Ammon's horn (tissue), 1 donor: ENCODE results near the gene YOD1.
"Not testable (repeated sequence)": the region's sequence is repeated elsewhere in the genome, so short reads cannot be mapped to it uniquely, and the experiment has no call there.

Experiments
- DNase-seq: peaks from one replicate; pipeline ENCODE4 v3.0.0-alpha.2; 2016; ENCODE audit warnings: low spot score

The YOD1 gene

DNA sequence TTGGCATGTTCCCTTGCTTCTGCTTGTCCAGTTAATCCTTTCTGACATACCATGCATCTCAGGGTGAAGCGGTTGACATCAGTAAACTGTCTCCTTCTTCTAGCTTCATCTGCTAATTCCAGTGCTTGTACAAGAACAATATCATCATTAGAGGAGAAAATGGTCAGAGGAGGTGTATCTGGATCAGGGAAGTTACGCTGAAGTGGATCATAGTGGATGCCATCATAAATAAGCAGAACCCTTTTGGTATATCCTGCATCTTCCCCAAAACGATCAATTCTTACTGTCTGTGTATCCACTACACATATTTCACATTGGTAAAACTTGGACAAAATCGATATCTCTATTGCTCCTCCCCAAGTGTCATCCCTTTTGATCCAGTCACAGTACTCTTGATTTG lies 2.0 kb downstream of the YOD1 start:
- no peak for DNase-seq

- DNase-seq: no peak
These were observed 3.0 kb downstream of the YOD1 start for GRCh38 chr1:207048041-207048440.

DNA sequence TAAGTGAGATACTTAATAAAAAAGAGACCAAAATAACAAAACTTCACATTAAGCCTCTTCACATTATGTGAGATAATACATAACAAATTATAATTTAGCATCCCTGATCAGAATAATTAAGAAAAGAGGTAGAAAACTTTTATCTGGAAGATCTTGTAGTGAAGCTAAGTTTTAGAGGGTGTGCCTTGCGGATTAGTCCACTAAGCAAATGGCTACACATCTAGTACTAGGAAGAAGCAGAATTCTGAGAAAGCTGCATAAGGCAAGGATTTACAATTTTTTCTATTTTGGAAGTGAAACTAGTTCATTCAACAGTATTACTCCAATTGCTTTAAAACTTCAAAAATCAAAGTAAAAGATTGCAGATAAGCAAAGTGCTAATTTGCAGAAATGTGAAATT lies 3.5 kb downstream of the YOD1 start:
- DNase-seq: no peak

- no peak for DNase-seq
These were observed 5.6 kb downstream of the YOD1 start for GRCh38 chr1:207045453-207045852.

DNA sequence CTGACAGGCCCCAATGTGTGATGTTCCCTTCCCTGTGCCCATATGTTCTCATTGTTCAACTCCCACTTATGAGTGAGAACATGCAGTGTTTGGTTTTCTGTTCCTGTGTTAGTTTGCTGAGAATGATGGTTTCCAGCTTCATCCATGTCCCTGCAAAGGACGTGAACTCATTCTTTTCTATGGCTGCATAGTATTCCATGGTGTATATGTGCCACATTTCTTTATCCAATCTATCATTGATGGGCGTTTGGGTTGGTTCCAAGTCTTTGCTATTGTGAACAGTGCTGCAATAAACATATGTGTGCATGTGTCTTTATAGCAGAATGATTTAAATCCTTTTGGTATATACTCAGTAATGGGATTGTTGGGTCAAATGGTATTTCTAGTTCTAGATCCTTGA lies 9.6 kb downstream of the YOD1 start:
- not testable (repeated sequence) for DNase-seq

GRCh38 chr1:207040181-207040533 lies 10.9 kb downstream of the YOD1 start:
- no peak for DNase-seq

DNA sequence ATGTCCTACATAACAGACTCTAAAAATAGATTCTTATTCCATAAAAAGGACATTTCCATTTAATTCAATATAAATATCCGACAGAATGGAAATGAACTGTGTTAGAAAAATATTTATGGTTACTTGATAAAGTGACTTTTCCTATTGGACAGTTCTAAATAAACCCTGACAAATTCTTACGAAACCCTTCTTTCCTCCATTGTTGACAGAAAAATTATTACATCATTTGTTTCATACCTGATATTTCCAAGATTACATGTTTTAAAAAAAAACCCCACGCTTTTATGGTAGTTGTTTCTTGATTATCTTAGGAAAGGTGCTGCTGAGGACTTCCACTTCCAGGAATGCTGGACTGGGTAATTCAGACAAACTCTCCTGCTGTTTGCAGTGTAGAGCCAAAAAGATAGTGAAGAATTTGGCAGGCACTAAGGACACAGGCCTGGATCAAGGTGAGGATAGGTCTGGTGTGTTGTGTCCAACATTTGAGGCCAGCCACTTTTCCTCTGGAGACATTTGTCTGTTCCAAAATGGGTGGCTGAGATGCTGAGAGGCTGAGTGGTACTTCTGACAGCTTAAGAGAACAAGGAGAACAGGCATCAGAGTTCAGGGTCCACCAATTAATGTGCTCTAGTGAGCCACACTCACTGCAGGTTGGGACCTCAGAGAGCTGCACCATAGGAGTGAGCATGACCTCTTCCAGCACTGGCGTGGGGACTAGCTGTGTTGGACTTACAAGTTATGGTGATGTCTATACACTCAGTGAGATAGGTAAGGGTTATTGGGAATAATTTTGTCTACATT lies 11.4 kb downstream of the YOD1 start:
- DNase-seq: no peak

DNA sequence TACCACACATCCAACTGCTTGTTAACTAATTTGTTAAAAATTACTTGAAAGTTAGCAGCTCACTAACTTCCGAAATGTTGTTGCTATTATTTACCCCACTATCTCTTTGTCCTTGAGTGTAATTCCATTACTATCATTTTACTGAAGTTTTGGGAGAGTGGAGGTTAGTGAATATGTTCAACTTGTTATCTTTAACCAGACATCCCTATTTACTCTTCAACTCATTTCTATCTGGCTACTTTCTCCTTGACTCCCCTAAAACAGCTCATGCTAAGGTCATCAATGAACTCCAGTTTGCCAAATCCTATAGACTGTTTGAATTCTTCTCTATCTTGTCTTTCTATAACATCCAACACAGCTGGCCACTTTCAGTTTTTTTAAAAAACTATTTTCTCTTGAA lies 14.1 kb downstream of the YOD1 start:
- DNase-seq: no peak

- no peak for DNase-seq
These were observed 15.0 kb downstream of the YOD1 start for GRCh38 chr1:207035877-207036551.

GRCh38 chr1:207034998-207035397 lies 16.0 kb downstream of the YOD1 start:
- DNase-seq: no peak

DNA sequence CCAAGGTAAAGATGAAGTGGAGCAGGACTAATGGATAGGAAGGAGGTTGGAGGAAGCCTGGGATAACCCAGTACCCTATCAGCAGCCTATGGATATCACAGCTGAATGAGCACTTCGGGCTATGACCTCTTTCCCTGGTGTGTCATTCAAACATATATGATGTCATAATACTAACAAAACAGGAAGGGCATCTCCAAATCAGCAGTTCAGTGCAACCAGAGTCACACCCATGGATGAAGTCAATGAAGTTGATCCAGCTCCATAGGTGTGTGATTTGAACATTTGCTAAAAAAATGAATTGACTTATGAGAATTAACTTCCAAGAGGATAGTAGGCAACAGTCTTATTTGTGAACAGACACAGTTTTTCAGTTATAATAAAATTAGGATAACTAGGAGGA lies 16.8 kb downstream of the YOD1 start:
- DNase-seq: no peak

GRCh38 chr1:207033302-207033701 lies 17.7 kb downstream of the YOD1 start:
- no peak for DNase-seq

DNA sequence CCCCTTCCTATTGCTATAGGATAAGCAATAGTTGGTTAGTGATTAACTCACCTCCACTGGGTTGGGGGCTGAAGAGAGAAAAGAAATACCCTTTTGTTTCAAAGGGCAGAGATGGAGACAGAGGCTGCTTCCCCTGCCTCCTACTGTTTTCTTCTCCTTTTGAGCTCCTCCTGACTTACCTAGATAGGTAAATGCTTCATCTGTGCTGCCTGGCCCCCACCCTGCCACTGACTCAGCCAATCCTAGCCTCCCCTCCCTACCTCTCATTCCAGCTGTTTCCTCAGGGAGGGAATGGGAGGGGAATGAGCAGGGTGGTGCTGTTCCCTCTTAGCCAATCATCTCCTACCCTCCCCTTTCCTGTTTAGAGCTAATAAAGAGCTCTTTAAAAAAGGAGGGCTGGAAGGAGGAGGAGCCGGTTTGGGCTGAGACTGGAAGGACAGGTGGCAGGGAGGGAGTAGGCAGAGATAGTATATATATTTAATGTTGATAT lies 18.4 kb downstream of the YOD1 start, which contains the start of gene C1orf116:
Gene C1orf116, minus strand, starts transcription at position 229 of the 490 bp plus-strand sequence. CDS start 5,158 bp downstream, outside the sequence.
- no peak for DNase-seq

GRCh38 chr1:207031632-207032264 lies 19.3 kb downstream of the YOD1 start:
- no peak for DNase-seq

DNA sequence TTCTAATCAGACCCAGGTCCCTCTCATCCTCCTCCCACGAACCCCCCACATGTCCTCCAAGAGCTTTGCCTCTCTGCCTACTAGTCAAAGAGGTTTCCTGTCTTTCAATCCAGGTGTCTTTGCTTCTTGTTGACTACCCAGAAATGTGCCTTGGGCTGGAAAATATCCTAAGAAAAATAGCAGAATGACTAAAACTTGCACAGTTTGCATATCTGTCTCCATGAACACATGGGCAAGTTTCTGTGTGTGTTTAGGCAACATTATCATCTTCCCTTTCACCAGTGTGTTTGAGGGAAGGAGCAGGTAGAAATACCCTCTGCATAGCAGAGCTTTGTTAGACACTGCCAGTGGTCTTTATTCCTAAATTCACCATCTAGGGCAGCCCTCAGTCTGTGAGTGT lies 20.0 kb downstream of the YOD1 start:
- DNase-seq: no peak

GRCh38 chr1:207030522-207031009 lies 20.4 kb downstream of the YOD1 start:
- no peak for DNase-seq

DNA sequence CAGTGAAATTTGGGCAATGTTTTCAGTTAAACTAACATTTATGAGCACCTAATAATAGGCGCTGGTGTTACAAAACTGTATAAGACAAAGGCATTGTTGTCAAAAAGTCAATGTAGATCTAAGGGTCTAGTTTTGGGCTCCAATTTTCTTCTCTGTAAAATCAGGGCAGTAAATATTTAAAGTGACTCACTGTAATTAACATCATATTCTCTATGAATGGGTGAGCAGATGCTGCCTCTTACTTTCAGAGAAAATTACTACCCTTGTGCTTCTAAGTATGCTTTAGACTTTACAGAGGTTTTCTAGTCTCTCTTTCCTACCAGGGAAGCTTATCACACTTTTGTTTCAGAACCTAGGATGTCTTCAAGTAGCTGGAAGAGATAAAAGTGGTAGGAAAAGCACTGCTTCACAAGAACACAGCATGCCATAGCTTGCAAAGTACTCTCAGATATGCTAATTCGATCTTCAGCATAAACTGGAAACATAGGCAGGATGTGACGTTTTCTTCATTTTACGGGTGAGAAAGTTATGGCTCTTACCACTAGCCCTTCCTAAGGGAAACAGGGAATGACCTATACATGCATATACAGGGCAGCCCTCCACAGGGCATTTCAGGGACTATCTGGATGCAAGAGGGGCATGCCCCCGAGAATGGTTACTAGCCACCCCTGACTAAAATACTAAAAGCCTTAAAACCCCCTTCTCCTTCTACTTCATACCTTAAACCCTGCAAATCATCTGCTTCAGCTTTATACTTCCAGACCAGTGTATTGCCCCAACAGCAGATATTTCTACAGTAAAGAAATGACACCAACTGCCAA lies 21.1 kb downstream of the YOD1 start:
- no peak for DNase-seq

- DNase-seq: no peak
These were observed 21.9 kb downstream of the YOD1 start for GRCh38 chr1:207028884-207029650.

DNA sequence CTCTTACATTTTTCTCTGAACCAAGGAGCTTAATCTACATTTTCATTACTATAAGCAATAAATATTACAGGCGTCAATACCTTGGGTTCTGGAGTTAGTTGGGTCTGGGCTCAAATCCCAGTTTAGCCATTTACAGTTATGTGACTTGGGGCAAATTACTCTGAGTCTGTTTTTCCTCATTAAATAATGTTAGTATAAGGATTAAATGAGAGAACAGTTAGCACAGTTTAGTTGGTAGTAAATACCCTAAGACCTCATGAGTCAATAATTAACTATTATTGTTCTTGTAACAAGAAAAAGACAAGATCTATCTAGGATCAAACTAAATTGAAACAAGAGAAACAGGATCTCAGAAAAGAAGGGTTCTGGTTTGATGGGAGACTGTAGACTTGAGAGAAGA lies 23.1 kb downstream of the YOD1 start:
- DNase-seq: no peak

GRCh38 chr1:207027206-207027777 lies 23.7 kb downstream of the YOD1 start:
- no peak for DNase-seq

GRCh38 chr1:207026104-207026534 lies 24.9 kb downstream of the YOD1 start:
- DNase-seq: no peak
